G401 (cell line): ENCODE measurements around the gene PIF1. TPM values are rescaled to one million over a fixed set of nuclear protein-coding genes. Genes with fewer than 3 reads are reported as not detected.

ENCODE experiments used
- DNase-seq: peaks from one replicate; pipeline ENCODE4 v3.0.0-alpha.2; 2015; ENCODE audit warnings: low spot score
- in situ Hi-C: cut with HindIII; loops from 2 replicates; pipeline ENCODE4 v1.10.0; 2016; ENCODE audit warnings: low sequenced_read_pairs, mixed read lengths
- total RNA-seq: library from RNA; depleted of rRNA; stranded (reverse); fragments of >200 nt; shearing (Covaris generic); gene quantifications from 2 replicates; pipeline ENCODE4 v1.2.3, GENCODE V29; 2014; rRNA removed

Gene PIF1
- total RNA-seq, 1 experiment from 2014 or later = 23.0 TPM

DNA sequence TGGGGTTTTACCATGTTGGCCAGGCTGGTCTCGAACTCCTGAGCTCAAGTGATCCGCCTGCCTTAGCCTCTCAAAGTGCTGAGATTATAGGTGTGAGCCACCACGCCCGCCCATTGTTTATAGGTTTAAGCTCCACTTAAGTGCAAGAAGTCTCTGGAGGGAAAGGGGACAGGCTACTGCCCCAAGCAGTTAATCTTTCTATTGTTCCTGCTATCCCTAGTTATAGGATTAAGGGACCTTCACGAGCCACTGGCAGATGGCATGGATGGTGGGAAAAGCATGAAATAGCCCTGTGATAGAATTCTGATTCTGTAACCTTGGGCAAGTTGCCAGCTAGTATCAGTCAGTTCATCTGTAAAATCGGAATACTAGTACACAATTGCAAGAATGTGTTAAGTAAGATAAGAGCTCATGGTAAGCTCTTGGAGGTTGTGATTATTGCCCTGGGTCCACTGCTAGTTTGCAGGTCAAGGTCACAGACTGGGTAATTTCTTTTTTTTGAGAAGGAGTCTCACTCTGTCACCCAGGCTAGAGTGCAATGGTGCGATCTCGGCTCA lies 44.8 kb downstream of the PIF1 start:
- in situ Hi-C loops = loop anchor here (10.0 kb wide), 1 partner anchor 96 kb away; no protein-coding TSS in a partner anchor
- no peak for DNase-seq

DNA sequence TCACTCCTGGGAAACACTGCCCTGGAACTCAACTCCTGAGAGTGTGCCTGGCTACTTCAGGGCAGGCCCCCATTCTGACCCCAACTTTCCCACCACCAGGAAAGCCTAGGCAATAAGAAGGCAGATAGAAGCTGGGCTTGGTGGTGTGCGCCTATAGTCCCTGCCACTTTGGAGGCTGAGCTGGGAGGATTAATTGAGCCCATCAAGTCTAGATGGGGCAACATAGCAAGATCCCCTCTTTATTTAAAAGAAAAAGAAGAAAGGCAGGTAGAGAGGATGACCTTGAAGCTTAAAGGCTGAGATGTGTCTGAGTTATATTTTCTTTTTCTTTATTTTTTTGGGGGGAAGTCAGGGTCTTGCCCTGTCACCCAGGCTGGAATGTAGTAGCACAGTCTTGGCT lies 45.8 kb downstream of the PIF1 start:
- in situ Hi-C loops = loop anchor here (10.0 kb wide), 1 partner anchor 95 kb away; no protein-coding TSS in a partner anchor

DNA sequence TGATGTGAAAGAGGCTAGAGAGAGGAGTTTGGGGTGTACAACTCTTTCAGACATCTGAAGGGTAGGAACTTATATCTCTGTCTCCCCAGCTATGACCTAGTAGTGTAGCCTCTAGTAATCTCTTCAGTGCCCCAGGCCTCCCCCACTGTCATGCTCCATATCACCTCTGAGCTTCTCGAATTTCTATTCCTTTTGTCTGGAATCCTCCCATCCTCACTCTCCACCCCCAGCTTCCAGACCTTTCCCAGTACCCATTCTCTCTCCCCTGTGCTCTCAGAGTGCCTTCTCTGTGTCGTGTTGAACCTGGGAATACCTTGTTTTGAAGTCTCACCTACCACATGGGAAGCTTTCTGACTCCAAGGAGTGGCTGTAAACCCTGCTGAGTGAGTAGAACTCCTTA lies 46.4 kb downstream of the PIF1 start:
- in situ Hi-C loops = no loop called here
- no peak for DNase-seq

More for the DNA sequence above, 45.8 kb downstream of the PIF1 start:
- no peak for DNase-seq

DNA sequence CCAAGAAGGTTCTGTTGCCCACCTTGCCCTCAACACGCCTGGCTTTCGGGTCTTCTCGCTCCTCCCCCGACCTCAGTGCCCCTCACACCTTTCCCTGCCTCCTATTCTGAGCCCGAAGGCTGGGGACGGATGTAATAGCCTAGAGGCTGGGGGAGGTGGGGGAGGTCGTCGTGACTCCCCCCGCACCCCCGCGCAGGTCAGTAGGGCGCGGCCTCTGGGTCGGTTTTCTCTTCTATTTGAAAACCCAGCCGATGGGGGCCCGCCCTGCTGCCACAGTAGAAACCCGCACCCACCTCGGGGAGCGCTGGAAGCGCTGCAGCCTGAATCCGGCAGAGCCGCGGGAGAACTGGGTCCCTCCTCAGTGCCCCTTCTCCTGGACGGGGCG lies 49.1 kb downstream of the PIF1 start:
- in situ Hi-C loops = no loop called here
- DNase-seq = no peak

DNA sequence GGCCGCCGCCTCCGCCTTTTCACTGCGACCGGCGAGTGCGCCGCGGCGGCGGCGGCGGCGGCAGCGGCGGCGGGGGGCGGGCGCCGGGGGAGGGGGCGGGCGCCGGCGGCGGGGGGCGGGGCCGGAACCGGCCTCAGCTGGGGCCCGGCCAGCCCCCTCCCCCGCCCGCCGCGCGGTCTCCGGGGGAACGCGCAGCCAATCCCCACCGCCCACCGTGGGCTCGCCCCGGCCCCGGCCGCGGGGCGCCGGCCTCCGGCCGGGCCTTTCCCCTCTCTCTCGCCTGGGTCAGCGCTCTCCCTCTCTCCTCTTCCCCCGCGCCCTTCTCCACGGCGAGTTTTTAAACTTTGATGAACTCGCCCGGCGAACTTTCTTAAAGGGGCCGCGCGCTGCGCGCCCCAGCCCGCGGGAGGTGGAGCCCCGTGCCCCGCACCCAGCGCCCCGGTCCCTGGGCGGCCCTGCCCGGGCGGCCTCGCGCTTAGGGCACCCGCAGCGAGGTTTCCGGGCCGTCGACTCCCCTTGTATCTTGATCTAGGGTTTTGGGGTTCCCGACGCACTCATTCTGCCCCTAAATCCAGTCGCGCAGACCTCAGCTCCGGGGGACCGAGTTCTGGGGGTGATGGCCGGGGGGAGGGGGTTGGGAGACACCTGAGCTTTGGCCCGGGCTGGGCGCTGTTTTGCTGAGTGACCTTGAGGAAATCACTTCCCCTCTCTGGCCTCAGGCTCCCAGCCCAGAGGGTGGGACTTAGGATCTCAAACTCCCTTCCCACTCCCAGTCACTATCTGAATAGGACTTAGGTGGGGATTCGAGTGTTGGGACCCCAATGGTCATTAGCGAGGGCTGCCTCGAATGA lies 49.7 kb downstream of the PIF1 start, which contains the start of gene RBPMS2:
TSS of gene RBPMS2 (minus strand) at position 39 of the 851 bp plus-strand sequence. CDS start 270 bp downstream, outside the sequence.
- no peak for DNase-seq
- in situ Hi-C loops = no loop called here

DNA sequence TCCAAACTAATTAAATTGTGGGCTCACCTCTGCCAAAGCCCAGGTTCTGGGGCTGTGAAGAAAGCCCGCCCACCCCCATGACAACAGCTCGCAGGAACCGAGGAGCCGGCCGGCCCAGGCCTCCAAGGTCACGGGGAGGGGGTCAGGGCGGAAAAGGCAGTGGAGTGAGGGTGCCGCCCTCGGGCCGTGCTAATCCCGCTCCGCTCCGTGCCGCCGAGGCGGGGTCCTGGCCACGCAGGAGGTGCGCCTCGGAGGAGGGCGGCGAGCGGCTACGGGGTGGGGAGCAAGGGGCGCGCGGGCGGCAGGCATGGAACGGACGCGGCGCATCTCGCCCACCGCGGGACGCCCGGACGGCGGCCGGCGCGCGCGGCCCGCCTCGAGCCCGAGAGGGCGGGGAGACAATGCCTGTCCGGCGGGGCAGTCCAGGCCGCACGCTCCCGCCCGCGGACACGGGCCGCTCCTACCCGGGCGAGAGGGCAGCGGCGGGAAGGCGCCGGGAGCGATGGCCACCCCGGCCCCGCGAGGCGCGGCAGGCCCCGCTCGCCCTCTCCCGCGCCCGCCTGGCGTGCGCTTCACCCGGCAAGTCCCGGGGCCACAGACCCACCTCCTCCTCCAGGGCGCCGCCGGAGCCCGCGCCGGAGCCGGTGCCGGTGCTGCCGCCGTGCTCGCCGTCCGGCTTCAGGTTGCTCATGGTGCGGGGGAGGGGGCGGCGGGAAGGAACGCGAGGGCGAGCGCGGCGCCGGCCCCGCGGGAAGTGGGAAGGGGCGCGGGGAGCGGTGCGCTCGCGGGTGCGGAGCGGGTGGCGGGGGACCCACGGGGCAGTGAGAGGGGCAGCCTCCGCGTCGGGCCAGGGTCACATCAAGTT lies 50.6 kb downstream of the PIF1 start:
- in situ Hi-C loops = no loop called here
- DNase-seq = no peak

DNA sequence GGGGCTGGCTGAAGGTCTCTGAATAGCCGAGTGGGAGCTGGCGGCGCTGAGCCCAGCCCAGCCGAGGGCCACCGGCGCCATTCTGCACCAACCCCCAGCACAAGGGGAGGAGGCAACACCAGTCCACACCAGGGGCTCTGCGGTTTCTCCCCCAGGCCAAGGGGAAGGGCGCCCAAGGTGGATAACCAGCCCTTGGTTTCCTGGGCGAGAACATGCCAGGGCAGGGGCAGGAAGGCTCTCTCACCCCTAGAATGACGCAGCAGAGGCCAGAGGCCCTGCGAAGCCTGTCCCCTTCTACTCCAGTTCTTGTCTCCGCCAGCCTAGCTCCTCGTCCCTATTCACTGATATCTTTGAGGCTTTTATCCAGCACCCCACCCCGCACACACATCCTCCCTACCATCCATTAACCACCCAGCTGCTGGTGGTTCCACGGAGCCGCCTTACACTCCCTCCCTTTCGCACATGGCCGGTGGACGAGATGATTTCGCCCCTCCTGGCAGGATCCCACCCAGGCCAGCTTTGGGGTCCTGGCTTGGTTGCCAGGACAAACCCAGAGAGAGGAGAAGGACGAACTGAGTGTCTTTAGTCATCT lies 51.3 kb downstream of the PIF1 start:
- no peak for DNase-seq
- in situ Hi-C loops = no loop called here

DNA sequence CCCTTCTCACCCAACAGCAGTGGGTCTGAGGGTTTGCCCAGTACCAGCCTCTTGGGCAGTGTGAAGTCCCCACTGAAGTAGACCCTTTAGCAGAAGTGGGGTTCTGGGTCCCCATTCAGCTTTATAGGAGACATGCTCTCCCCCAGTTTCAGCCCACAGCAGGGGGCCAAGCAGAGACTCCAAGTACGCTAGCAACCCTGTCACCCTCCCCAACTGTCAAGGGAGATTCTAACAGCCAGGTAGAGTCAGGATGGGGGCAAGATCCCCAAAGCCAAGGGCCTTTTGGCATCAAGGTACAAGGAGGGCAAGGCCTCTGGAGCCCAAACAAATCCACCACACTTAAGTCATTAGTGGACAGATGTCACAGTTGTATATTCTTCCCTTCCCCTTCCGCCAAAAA lies 51.8 kb downstream of the PIF1 start:
- DNase-seq = no peak
- in situ Hi-C loops = no loop called here

DNA sequence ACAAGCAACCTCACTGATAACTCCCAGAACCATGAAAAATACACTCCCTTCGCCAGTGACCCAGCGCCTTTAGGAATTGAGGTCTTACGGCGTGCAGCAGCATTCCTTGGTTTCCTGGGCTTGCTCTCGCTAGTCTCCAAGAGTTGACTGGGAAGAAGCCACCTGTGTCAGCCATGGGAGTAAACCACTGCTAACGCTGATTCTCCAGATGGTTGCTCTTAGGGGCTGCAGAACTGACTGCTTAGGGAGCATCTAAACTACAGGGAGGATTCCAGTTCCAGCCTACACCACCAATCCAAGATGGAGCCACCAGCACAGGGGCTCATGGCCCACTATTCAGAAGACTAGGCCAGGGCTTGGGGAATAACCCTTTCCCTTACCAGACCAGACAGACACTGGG lies 52.5 kb downstream of the PIF1 start:
- no peak for DNase-seq
- in situ Hi-C loops = no loop called here

DNA sequence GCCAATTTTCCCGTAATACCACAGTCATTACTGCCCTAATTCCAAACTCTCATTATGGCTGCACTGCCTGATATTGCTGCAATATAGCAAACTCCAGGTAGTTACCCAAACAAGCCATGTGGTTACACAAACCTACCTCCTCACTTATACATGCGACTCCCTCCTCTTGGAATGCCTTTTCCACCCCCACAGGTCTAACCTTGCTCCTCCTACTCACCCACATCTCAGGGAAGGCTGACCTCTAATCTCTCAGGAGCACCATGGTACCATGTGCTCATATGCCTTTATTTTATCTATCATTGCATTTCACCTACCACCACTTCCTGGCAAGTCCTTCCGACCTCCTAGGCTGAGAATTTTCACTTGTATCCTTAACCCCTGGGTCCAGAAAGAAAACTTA lies 53.0 kb downstream of the PIF1 start:
- no peak for DNase-seq
- in situ Hi-C loops = no loop called here

DNA sequence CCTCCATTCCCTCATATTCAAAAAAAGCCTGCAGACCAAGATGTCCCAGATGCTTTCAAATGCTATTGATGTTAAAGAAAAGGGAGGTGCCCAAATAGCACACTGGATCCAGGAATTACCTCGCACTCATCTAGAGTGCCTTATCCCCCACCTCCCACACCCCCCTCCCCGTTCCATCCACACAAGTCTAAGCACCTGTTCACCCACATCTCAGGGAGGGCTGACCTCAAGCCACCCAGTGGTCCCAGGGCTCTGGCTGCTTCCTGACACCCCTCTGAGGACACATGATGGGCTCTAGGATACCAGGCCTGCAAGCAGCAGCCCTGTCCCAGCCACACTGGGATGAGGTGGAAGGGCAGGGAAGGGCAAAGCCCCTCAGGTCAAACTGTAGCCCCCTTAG lies 54.8 kb downstream of the PIF1 start:
- no peak for DNase-seq
- in situ Hi-C loops = no loop called here

DNA sequence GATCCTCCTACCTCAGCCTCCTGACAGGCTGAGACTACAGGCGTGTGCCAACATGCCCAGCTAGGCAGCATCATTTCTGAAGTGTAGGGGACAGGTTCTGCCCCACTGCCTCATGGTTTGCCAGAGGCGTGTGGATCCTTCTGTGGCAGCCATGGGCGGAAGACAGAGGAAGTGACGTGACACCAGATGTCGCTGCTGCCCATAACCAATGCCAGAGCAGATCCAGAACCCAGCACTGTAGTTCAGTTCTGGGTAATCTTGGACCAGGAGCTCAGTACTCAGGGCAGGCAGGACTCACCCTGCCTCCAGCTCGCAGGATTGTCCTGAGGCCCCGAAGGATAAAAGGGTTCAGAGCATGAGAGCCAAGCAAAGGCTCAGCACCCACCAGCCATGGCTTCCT lies 58.2 kb downstream of the PIF1 start:
- in situ Hi-C loops = no loop called here
- no peak for DNase-seq

DNA sequence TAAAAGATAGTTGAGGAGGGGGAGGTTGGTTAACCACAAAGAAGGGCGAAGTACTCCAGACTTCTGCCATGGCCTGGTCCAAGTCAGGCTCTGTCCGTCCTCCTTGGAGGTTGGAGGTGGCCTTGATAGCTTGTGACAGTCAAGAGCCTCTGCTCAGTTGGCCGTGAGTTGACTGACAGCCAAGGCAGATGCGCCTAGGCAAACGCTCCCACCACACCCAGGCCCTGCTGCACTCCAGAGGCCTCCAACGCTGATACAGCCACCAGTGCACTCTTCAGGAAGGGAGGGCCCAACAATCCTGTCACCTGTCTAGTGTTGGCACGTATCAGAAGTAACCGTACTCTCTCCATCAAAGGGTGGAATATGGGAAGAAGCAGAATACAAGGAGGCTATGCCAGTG lies 59.4 kb downstream of the PIF1 start:
- no peak for DNase-seq
- in situ Hi-C loops = no loop called here

Other genes starting within 250 kb of the PIF1 start
- 0.12 and 0.27 TPM in 2 replicates for gene RBPMS2, start 50.1 kb downstream of the PIF1 start, total RNA-seq
- 16.1 and 17.4 TPM in 2 replicates for gene PLEKHO2, start 16.3 kb upstream of the PIF1 start, total RNA-seq
- 0.92 and 0.95 TPM in 2 replicates for gene ANKDD1A, start 86.3 kb upstream of the PIF1 start, total RNA-seq
- gene SPG21, start 164.3 kb upstream of the PIF1 start, total RNA-seq = 111 and 115 TPM in 2 replicates
- gene MTFMT, start 204.0 kb upstream of the PIF1 start, total RNA-seq = 34.2 and 99.1 TPM in 2 replicates
- gene SLC51B, start 219.7 kb upstream of the PIF1 start, total RNA-seq = not detected in 2 replicates
- not detected in 2 replicates for gene RASL12, start 242.3 kb upstream of the PIF1 start, total RNA-seq